Transverse colon (tissue), 4 donors: ENCODE measurements around the gene INPP4B.

Experiments
- EP300 ChIP-seq: sonication (generic); formaldehyde crosslinking; IDR thresholded peaks from one replicate; pipeline ENCODE4 v1.6.1; 2017; ENCODE audit warnings: antibody characterized with exemption, low read depth
- POLR2A ChIP-seq: fragments of 450-650 bp; IDR thresholded peaks from one replicate; pipeline ENCODE4 v1.6.1; 2016; ENCODE audit warnings: antibody characterized with exemption, mild to moderate bottlenecking, moderate library complexity
- POLR2AphosphoS5 ChIP-seq, 3 donors: sonication (generic); formaldehyde crosslinking; IDR thresholded peaks; one replicate each; pipeline ENCODE4 v1.6.1; 2016; ENCODE audit warnings: antibody characterized with exemption in 3 of 3
- TF ChIP-seq, protein P1 (sequence below), 5 experiments: fragments of 200-600 bp in 3 of 5; fragments of 450-650 bp in 2 of 5; sonication (generic) in 3 of 5; IDR thresholded peaks; 1 replicate in 2 of 5; 2 replicates in 3 of 5; pipeline ENCODE4 v1.5.1; 2016 to 2017; ENCODE audit warnings: antibody characterized with exemption in 5 of 5, inconsistent platforms in 3 of 5, mild to moderate bottlenecking in 2 of 5, moderate library complexity in 1 of 5

DNA sequence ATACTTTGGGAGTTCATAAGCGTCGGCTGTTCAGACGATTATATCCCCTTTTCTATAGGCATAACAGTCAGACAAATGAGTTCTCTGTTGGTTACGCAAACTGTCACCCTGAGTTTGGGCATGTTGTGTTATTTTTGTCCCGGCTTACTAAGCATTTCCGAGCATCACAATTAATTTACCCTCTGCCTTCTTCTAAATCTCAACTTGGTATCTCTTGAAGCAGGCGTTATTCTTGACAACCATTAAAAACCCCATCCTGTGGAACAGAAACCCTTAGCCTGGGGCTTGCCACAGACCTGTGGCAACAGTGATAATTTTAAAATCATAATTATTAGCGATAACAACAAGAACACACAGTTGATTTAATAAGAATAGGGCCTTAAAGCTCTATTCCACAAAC lies 558.7 kb downstream of the INPP4B start:
- no peak for TF ChIP-seq POLR2A
- TF ChIP-seq, protein P1, sequence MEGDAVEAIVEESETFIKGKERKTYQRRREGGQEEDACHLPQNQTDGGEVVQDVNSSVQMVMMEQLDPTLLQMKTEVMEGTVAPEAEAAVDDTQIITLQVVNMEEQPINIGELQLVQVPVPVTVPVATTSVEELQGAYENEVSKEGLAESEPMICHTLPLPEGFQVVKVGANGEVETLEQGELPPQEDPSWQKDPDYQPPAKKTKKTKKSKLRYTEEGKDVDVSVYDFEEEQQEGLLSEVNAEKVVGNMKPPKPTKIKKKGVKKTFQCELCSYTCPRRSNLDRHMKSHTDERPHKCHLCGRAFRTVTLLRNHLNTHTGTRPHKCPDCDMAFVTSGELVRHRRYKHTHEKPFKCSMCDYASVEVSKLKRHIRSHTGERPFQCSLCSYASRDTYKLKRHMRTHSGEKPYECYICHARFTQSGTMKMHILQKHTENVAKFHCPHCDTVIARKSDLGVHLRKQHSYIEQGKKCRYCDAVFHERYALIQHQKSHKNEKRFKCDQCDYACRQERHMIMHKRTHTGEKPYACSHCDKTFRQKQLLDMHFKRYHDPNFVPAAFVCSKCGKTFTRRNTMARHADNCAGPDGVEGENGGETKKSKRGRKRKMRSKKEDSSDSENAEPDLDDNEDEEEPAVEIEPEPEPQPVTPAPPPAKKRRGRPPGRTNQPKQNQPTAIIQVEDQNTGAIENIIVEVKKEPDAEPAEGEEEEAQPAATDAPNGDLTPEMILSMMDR (IDR thresholded peaks at IDR 0.05): no peak
- TF ChIP-seq POLR2AphosphoS5 (IDR thresholded peaks at IDR 0.05): no peak
- TF ChIP-seq EP300: no peak
